Frontal cortex (tissue), 4 donors: Measurements from ENCODE around the gene COL23A1. TPM values are rescaled to one million over a fixed set of nuclear protein-coding genes. Genes with fewer than 3 reads are reported as not detected.
"Not testable (repeated sequence)": the region's sequence is repeated elsewhere in the genome, so short reads cannot be mapped to it uniquely, and the experiment has no call there.

Source experiments
- DNase-seq, 2 donors: peaks; one replicate each; pipeline ENCODE4 v3.0.0; 2012; ENCODE audit warnings: low spot score in 2 of 2
- FAIRE-seq: peaks from 2 replicates; lab custom pipeline; 2012; peaks lifted over from hg19 to GRCh38; lab: Jason Lieb, UNC
- total RNA-seq: library from RNA; depleted of rRNA; stranded (reverse); fragments of >200 nt; gene quantifications from one replicate; pipeline ENCODE4 v1.2.3, GENCODE V29; 2014
- donor health status: control.
- donor health status: control.
- donor health status: control.

COL23A1 gene
- total RNA-seq, 1 donor from 2014 or later = 0.82 TPM

- no peak for FAIRE-seq
- no peak for DNase-seq
These were observed 382.8 kb downstream of the COL23A1 start for GRCh38 chr5:178207183-178207916.

- DNase-seq (no peak), FAIRE-seq (no peak)
These were observed 383.8 kb downstream of the COL23A1 start for GRCh38 chr5:178206166-178207101.

- no peak for FAIRE-seq
- DNase-seq = no peak
These were observed 384.5 kb downstream of the COL23A1 start for GRCh38 chr5:178205749-178206047.

GRCh38 chr5:178204935-178205748, 385.1 kb downstream of the COL23A1 start:
- DNase-seq = peak; percentile 77 to 81
- no peak for FAIRE-seq

GRCh38 chr5:178204182-178204934, 385.8 kb downstream of the COL23A1 start, which contains the start of gene HNRNPAB:
Gene HNRNPAB, plus strand, starts transcription at chr5:178204533. Its CDS starts 305 bp downstream, at chr5:178204838.
- DNase-seq (peak; percentile 99), FAIRE-seq (peak; percentile 71)

- FAIRE-seq (no peak), DNase-seq (no peak)
These were observed 386.5 kb downstream of the COL23A1 start for GRCh38 chr5:178203670-178204181.

GRCh38 chr5:178202541-178202940, 387.7 kb downstream of the COL23A1 start:
- DNase-seq (no peak), FAIRE-seq (no peak)

GRCh38 chr5:178201927-178202235, 388.3 kb downstream of the COL23A1 start:
- FAIRE-seq = no peak
- no peak for DNase-seq

GRCh38 chr5:178201221-178201926, 388.8 kb downstream of the COL23A1 start:
- FAIRE-seq (no peak), DNase-seq (no peak)

GRCh38 chr5:178199581-178200434, 390.4 kb downstream of the COL23A1 start:
- FAIRE-seq (no peak), DNase-seq (no peak)

GRCh38 chr5:178198706-178199105, 391.5 kb downstream of the COL23A1 start:
- FAIRE-seq = no peak

GRCh38 chr5:178198151-178198550, 392.0 kb downstream of the COL23A1 start:
- not testable (repeated sequence) for DNase-seq, FAIRE-seq

More at GRCh38 chr5:178198706-178199105, 391.5 kb downstream of the COL23A1 start:
- no peak for DNase-seq

GRCh38 chr5:178196986-178197385, 393.2 kb downstream of the COL23A1 start:
- FAIRE-seq = no peak

GRCh38 chr5:178196281-178196812, 393.8 kb downstream of the COL23A1 start:
- FAIRE-seq (no peak), DNase-seq (no peak)

More at GRCh38 chr5:178196986-178197385, 393.2 kb downstream of the COL23A1 start:
- no peak for DNase-seq

- no peak for FAIRE-seq
These were observed 396.2 kb downstream of the COL23A1 start for GRCh38 chr5:178194026-178194425.

GRCh38 chr5:178193251-178193809, 396.9 kb downstream of the COL23A1 start:
- no peak for DNase-seq
- FAIRE-seq = no peak

More at GRCh38 chr5:178194026-178194425, 396.2 kb downstream of the COL23A1 start:
- DNase-seq = no peak

GRCh38 chr5:178192787-178193186, 397.4 kb downstream of the COL23A1 start:
- FAIRE-seq (no peak), DNase-seq (no peak)
